GM18519 (cell line): ENCODE data around the gene RFK.
"Not testable (repeated sequence)": the region's sequence is repeated elsewhere in the genome, so short reads cannot be mapped to it uniquely, and the experiment has no call there.

ENCODE experiments used
- ATAC-seq: cut with Tn5 transposase; IDR thresholded peaks from one replicate; pipeline ENCODE4 v1.9.1; 2021; ENCODE audit warnings: mild to moderate bottlenecking, moderate library complexity; ENCODE audit not compliant: unreplicated experiment, low FRiP score

RFK gene

DNA sequence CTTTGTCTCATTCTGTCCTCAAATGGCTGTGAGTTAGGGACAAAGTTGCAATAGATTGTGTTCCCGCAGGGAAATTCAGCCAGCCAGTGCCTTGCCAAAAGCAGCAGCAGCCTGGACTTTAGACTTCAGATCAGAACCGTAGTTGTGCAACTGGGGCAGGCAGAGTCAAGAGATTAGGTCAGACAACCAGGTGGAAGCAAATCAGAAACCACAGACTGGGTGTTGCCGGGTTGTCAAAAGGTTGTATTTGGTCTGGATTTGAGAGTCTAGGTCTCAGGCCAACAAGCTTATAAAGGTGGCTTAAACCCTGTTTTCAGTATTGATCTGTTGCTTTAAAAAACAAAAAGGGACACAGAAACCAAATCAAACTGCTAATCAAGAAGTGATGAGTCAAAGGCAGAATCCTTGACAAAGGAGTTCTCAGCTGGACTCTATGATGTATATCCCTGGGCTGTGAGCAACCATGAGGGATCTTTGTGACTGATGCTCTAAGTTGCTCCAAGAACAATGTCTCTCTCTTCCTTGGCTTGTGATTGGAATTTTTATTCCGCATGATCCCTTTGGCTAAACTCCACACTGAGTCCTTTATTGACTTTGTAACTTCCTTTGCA lies 20.9 kb downstream of the RFK start:
- no peak for ATAC-seq

DNA sequence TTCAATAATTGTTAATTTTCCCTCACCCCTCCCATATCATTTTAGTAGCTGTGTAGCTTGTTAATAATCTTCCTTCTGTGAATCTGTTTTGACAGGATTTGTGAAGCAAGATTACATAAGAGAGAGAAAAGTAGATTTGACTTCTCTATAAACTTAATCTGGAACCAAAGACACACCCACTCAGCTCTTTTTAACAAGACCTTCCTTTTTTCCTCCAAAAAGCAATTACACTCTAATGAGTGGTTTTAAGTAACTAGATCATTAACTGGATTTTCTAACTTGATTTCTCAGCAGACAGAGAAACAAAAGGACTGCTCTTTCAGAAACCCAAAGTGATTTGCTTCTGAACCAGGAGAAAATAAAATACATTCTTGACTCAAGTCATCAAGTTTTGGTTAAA lies 21.9 kb downstream of the RFK start:
- ATAC-seq, result no peak

DNA sequence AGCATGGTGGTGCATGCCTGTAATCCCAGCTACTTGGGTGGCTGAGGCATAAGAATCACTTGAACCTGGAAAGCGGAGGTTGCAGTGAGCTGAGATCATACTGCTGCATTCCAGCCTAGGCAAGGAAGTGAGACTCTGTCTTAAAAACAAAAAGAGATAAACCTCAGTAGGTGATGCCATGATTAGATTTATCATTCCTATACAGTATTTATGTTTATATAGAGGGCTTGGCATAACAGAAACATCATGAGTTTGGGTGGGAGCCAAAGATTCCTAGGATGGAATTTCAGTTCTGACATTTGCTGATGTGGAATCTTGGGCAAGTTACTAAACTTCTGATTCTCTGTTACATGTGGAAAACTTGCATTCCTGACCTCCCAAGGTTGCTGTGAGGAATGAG lies 22.3 kb downstream of the RFK start:
- no peak for ATAC-seq

DNA sequence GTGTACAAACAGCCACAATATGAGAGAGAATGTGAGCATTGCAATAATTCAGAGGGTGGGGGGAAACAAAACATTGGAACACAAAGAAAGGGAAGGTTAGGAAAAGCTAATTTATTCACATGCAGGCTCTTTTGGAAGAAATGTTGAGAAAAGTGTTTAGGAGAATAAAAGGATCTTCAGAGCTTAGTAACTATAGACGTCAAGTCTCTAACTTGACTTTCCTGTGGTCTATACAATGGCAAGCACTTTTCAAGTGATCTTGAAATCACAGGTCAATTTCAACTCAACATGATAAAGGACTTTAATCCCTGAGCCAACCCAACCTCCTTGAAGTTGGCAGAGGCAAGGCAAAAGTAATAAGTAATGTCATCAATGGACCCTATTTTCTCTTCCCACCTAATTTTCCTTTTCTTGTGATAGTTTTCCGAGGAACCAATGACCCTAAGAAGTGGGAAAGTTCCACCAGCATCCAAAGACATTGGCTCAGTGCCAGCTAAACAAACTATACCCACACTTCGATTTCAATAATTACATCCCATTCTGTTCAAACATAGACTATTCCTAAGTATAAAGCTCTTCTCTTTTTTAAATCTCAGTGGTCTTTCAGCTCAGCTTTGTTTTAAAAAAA lies 23.7 kb downstream of the RFK start:
- no peak for ATAC-seq

DNA sequence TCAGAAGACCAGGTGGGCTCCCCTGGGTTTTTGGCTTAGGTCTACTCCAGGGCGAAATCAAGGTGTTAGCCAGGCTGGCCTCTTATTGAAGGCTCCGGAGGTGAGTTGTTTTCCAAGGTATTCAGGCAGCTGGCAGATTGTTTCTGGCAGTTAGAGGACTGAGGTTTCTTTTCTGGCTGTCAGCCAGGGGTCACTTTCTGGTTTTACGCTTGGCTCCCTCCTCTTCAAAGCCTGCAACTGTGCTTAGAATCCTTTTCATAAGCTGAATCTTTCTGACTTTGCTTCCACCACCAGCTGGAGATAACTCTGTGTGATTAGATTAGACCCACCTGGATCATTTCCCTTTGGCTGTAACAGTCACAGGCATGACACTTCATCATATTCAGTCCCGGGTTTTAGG lies 24.6 kb downstream of the RFK start:
- no peak for ATAC-seq

DNA sequence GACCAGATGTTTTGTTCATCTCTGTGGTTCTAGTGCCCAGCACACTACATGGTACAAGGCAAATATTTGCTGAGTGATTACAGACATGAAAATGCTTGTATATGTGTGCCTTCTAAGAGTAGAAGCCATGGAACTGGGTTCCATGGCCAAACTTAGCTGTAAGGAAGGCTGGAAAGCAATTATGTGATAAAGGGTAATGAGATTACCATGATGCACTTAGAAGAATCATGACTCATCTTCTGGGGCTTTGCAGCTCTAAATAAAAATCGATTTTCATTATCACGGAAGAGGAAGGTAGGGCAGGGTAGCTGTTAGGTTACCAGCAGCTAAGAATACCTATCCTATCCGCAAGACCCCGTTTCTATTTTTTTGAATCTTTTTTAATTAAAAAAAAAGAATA lies 28.0 kb downstream of the RFK start:
- no peak for ATAC-seq

DNA sequence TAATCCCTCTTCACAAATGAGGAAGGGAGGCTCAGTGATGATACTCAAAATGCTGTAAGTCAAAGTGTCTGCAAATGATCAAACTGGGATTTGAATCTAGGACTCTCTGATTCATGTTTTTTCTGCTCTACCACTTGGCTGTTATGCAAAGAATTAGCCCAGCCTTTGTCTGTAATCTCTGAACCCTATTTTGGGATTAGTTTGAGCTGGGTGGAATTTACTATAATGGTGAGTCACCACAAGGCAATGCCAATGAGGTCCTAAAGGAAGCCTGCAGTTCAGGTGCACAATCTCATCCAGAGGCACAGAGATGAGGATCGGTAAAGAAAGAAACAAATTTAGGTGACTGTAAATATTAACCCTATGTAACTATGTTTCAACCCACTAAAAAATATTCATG lies 29.2 kb downstream of the RFK start:
- ATAC-seq, result no peak

DNA sequence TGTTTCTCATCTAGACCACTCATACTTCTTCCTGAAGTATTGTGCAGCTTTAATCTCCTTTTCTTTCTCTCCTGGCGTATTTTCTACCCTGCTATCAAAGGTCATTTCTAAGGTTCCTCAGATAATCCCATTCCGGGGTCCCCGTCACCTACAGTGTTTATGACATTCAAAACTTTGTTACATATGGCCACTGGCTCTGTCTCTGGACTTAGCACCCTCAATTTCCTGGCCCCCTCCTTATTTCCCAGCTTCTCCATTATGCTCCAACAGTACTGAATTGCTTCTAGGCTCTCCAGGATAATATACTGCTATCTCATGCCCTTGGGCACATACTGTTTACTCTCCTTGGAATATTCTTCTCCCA lies 31.2 kb downstream of the RFK start:
- ATAC-seq, result no peak

DNA sequence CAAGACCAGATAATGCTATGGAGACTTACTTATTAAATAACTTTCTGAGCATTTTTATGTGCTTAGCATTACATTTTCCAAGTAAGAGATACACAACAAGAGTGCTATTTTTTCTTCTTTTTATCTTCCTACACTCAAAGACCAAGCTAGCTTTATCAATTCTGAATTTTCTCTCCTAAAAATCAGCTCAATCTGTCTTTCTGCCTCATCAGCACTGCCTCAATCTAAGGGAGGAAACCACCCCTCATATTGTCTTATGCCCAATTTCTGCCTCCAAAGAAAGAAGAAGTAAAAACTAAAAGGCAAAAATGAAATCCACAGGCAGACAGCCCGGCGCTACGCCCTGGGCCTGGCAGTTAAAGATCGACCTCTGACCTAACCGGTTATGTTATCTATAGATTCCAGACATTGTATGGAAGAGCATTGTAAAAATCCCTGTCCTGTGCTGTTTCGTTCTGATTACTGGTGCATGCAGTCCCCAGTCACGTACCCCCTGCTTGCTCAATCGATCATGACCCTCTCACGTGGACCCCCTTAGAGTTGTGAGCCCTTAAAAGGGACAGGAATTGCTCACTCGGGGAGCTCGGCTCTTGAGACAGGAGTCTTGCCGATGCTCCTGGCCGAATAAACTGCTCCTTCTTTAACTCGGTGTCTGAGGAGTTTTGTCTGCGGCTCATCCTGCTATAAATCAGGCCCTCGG lies 31.7 kb downstream of the RFK start:
- not testable (repeated sequence) for ATAC-seq

DNA sequence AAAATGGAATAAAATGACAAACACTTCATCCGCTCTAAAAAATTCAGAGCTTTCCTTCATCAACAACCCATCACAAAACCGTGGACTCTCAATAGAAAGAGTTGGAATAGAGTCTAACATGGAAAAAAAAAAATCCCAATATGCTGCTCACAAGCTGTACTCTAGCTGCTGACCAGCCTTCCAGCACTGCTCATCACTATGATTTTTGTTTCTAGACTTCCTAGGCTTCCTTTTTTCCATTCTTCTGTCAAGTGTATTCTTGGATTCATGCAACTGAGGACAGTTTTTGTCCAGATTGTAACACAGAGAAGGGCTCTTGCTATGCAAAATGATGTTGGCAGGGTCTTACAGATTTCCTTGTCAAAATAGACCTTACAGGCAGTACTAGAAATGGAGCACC lies 34.5 kb downstream of the RFK start:
- no peak for ATAC-seq

DNA sequence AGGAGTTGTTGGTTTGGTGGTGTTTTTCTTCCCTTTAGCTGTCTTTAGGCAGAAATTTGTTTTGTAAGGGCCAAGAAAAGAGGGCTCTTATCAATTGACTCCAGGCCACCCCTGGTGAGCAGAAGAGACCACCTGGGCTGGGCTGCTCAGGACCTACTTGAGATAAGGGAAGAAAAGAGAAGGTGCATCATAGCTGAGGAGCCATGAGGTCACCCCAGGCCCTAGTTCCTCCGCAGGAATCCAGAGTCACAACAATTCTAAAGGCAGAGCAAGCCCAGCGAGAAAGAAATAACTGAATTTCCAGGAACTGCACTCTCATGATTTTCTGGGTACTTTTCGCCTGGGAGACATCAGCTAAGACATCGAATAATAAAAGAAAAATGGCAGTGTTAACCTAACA lies 34.9 kb downstream of the RFK start:
- no peak for ATAC-seq

DNA sequence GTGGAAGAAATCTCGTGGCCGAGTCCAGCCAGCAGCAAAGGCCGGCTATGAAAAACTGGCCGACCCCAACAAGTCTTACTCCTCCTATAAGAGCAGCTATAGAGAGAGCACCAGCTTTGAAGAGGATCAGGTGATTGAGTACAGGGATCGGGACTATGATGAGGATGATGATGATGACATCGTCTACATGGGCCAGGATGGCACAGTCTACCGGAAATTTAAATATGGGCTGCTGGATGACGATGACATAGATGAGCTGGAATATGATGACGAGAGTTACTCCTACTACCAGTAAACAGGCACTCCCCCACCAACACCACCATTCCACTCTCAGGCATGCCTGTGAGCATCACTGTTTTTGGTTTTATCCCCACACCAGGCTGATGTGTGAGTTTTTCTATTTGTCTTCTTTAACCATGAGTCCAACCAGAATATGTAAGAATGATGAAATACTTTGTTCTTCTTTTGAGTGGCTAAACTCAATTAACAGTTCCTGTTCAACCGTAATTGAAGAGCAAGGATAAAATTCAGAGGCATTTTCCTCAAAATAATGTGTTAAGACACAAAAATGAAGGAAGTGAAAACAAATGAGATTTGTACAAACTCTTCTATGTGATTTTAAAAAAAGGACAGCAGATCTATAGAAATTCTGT lies 35.5 kb downstream of the RFK start:
- ATAC-seq, result no peak

DNA sequence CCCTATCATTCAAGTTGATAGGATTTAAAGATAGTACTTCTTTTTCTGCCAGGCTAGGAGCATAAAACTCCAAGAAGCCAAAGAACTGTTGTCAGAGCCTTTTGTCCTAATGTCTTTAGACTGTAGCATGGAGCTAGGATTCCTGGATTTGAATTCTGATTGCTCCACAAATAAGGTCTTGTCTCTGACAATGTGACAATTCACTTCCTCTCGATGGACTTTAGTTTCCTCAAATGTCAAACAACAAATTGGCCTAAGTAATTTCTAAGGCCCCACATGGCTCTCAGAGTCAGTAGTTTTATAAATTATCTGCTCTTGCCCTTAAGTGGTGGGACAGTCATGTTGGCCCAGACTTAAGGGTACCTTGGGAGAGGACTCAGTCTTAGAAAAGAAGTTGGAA lies 36.7 kb downstream of the RFK start:
- ATAC-seq, result no peak

DNA sequence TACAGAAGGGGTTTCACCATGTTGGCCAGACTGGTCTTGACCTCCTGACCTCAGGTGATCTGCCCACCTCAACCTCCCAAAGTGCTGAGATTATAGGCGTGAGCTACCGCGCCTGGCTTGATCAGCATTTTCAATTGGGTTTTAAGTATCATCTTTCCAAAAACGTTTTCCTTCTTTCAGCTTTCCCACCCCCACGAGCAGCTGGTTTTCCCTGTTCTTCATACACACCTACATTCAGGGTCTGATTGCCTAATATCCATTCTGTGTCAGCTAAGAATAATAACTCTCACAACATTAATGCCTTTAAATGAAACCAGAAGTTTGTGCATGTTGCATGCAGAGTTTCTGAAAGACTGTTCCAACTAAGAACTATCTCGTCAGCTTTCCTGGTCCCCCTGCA lies 38.3 kb downstream of the RFK start:
- ATAC-seq, result no peak

DNA sequence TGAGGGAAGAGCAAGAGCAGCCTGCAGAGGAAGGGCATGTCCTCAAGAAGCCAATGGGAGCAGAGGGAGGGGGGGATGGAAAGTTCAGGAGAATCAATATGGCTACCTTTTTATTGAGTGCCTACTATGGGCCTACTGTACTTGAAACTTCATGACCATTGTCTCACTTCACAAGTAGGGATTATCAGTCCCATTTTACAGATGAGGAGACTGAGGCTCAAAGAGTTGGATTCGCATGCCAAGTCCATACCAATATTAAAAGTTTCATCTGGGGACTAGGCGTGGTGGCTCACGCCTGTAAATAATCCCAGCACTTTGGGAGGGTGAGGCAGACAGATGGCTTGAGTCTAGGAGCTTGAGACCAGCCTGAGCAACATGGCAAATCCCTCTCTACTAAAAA lies 40.0 kb downstream of the RFK start:
- no peak for ATAC-seq

DNA sequence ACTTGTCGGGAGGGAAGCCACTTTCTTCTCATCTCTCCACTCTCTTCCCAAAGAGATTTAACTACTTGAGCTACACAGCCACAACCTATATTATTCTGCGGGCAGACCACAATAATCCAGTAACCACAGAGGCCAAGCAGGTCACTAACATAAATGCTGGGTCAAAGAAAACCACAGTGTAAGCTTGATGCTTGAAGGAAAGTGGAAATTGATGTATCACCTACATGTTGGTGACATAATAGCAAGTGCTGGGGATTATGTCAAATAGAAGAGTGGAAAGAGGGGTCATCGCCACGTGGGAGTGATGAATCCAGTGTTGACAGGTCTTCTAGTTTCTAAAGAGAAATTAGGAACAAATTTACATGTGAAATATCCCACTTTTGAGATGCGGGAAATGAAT lies 40.9 kb downstream of the RFK start:
- no peak for ATAC-seq

DNA sequence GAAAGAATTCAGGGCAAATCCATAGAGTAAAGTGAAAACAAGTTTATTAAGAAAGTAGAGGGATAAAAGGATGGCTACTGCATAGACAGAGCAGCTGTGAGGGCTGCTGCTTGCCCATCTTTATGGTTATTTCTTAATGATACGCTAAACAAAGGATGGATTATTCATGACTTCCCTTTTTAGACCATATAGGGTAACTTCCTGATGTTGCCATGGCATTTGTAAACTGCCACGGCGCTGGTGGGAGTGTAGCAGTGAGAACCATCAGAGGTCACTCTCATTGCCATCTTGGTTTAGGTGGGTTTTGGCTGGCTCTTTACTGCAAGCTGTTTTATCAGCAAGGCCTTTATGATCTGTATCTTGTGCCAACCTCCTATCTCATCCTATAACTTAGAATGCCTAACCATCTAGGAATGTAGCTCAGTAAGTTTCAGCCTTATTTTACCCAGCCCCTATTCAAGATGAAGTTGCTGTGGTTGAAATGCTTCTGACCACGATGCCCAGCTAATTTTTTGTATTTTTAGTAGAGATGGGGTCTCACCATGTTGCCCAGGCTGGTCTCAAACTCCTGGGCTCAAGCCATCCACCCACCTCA lies 42.1 kb downstream of the RFK start:
- ATAC-seq, result no peak

DNA sequence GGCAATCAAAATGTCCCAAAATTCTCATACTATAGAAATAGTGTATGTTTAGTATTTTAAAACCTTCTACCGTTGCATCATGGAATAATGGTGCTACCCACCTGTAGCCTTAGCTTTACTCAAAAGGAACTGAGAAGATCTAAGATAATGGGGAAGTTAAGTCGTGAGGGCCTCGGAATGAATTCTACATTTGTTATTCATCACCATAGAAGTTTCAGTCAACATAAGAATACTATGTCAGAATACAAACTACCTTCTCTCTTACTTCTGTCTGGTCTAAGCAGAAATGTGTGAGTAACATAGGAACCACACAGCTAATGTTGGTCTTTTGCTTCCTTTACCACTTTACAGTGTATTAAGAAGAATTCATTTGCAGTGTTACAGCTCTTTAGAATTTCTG lies 43.2 kb downstream of the RFK start:
- no peak for ATAC-seq

DNA sequence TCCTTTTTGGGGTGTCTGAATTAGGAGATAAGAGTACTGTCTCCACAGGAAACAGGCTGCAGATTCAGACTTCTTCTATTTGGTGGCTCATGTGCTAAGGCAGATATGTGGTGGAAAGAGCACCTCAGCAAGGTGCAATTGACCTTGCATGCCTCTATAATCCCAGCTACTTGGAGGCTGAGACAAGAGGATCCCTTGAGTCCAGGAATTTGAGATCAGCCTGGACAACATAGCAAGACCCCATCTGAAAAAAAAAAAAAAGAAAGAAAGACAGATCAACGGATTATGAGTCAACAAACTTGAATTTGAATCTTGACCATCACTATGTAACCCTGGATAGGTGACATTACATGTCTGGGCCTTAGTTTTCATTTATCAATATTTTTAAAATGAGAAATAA lies 44.4 kb downstream of the RFK start:
- no peak for ATAC-seq

DNA sequence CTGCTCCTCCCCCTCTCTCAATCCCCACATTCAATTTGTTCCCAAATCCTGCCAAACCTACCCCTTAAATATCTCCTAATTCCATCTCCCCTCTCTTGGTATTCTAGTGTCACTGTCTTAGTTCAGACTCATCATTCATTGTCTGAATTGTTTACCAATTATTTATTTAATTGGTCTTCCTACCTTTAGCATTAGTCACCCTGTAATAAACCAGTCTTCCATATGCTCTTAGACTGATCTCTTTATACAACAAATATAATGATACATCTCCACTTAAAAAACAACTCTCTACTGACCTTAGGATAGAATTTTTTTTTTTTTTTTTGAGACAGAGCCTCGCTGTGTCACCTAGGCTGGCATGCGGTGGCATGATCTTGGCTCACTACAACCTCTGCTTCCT lies 51.4 kb downstream of the RFK start:
- no peak for ATAC-seq

DNA sequence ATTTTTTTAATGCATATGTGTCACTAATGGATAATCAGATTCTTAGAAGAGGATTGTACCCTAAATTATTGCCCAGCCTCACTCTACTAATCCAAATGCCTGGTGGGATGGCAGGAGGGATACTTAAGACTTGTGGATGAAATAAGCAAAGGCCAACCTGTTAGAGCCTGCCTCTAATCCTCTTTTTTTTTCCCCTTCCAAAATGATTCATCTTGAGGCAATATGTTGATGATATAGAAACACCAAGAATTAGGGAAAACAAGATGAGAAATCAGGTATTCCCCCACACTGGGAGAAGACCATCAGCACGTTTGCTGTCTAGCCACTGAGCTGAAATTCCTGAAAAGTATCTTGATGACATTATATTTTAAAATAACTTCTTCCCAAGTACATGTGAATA lies 52.0 kb downstream of the RFK start:
- no peak for ATAC-seq
